GM12878 (cell line): ENCODE results near the gene SLAMF1.
A peak's percentile ranks its signal among the peaks of the same experiment; 100 is the strongest.

Source experiments
- CREB1 ChIP-seq: IDR thresholded peaks from 2 replicates; pipeline ENCODE4 v1.6.1; 2012; ENCODE audit warnings: low read depth, mild to moderate bottlenecking, inconsistent platforms
- GABPA ChIP-seq: IDR thresholded peaks from 2 replicates; pipeline ENCODE4 v1.6.1; 2014; ENCODE audit warnings: antibody characterized with exemption, low read depth, mild to moderate bottlenecking, inconsistent platforms
- HCFC1 ChIP-seq: fragments of 150-350 bp; IDR thresholded peaks from 2 replicates; pipeline ENCODE4 v1.6.1; 2014; ENCODE audit warnings: low read length
- NBN ChIP-seq: fragments of 450-650 bp; IDR thresholded peaks from 2 replicates; pipeline ENCODE4 v1.6.1; 2016
- POLR2AphosphoS2 ChIP-seq: IDR thresholded peaks from 2 replicates; pipeline ENCODE4 v1.6.1; 2011; ENCODE audit warnings: low read depth, mild to moderate bottlenecking, low read length, improper control_type of control experiment, moderate library complexity
- SIX5 ChIP-seq: IDR thresholded peaks from 2 replicates; pipeline ENCODE4 v1.6.1; 2011; ENCODE audit warnings: mild to moderate bottlenecking, low read depth, low read length, moderate library complexity; ENCODE audit not compliant: severe bottlenecking
- TF ChIP-seq, protein P1 (sequence below), 3 experiments: IDR thresholded peaks in 2 of 3; conservative IDR thresholded peaks in 1 of 3; 2 replicates each; pipeline ENCODE4 v1.5.1; 2011; ENCODE audit warnings: low read depth in 3 of 3, low read length in 3 of 3, mild to moderate bottlenecking in 3 of 3, control low read depth in 2 of 3, moderate library complexity in 2 of 3, inconsistent platforms in 1 of 3, mixed read lengths in 1 of 3; ENCODE audit not compliant: control insufficient read depth in 2 of 3, insufficient read depth in 1 of 3; ENCODE audit errors: extremely low read depth in 1 of 3
- TF ChIP-seq, protein P2 (sequence below): IDR thresholded peaks from 2 replicates; pipeline ENCODE4 v1.6.1; 2012; ENCODE audit warnings: low read depth, low read length, improper control_type of control experiment

GRCh38 chr1:160625725-160626498 lies 20.9 kb downstream of the SLAMF1 start:
- TF ChIP-seq GABPA (0 out of 2 replicates have a peak, but pooled peaks have one; percentile 12), SIX5 (no peak), NBN (peak; percentile 82), CREB1 (no peak; the same call in 1 of the 2 replicates), POLR2AphosphoS2 (0 out of 2 replicates have a peak, but pooled peaks have one; percentile 27), HCFC1 (no peak)
- TF ChIP-seq, protein P1, sequence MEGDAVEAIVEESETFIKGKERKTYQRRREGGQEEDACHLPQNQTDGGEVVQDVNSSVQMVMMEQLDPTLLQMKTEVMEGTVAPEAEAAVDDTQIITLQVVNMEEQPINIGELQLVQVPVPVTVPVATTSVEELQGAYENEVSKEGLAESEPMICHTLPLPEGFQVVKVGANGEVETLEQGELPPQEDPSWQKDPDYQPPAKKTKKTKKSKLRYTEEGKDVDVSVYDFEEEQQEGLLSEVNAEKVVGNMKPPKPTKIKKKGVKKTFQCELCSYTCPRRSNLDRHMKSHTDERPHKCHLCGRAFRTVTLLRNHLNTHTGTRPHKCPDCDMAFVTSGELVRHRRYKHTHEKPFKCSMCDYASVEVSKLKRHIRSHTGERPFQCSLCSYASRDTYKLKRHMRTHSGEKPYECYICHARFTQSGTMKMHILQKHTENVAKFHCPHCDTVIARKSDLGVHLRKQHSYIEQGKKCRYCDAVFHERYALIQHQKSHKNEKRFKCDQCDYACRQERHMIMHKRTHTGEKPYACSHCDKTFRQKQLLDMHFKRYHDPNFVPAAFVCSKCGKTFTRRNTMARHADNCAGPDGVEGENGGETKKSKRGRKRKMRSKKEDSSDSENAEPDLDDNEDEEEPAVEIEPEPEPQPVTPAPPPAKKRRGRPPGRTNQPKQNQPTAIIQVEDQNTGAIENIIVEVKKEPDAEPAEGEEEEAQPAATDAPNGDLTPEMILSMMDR (IDR thresholded peaks at IDR 0.05 in 2 of 3, conservative IDR thresholded peaks at IDR 0.05 in 1 of 3; ENCODE audit: control insufficient read depth in 2 of 3, extremely low read depth in 1 of 3, insufficient read depth in 1 of 3, low read depth in 3 of 3, low read length in 3 of 3), result no peak
- TF ChIP-seq, protein P2, sequence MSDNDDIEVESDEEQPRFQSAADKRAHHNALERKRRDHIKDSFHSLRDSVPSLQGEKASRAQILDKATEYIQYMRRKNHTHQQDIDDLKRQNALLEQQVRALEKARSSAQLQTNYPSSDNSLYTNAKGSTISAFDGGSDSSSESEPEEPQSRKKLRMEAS, result no peak
